Stimulated activated naive CD4-positive, alpha-beta T cell treated with Interleukin-2 at 50 U/mL for 16 hours (primary cell): ENCODE results near the gene TENT4B.
"Not testable (repeated sequence)": the region's sequence is repeated elsewhere in the genome, so short reads cannot be mapped to it uniquely, and the experiment has no call there.

Experiments used
- DNase-seq: peaks from one replicate; lab custom pipeline; 2025; lab: John Stamatoyannopoulos, UW

Gene TENT4B

DNA sequence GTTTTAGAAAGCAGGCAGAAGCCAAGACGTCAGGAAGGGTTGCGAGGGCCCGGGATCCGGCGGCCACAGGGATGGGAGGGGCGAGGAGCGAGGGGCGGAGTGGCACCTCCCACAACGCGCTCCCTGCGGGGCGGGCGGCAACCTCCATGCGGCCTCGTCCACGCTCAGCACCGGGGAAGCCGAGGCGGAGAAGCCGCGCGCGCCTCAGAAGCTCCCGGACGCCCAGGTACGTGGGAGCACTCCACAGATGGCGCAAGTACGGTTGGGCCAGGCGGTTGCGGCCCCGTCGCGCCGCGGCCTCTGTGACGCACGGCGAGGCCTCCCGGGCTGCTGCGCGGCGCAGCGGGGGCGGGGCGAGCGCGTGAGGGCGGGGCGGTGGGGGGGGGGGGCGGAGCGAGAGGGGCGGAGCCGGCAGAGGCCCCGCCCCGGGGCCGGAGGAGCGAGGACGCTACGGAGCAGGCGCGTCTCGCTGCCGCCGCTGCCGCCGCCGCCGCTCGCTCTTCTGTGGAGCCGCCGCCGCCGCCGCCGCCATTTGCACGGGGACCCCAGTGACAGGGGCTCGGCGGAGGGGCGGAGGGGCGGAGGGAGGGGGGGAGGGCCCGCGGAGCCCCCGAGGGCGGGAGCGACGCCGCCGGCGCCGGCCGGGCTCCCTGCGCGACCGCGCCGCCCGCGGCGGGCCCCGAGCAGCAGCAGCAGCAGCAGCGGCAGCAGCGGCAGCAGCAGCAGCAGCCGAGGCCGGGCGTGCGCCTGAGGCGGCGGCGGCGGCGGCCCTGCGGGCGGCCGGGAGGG is at the start of gene TENT4B:
TSS of gene TENT4B (plus strand) at position 500 of the 789 bp plus-strand sequence. CDS start 316 bp downstream, outside the sequence.
- peak; percentile 82 for DNase-seq

- no peak for DNase-seq
Measured at GRCh38 chr16:50103764-50104163, 49.3 kb upstream of the TENT4B start.

DNA sequence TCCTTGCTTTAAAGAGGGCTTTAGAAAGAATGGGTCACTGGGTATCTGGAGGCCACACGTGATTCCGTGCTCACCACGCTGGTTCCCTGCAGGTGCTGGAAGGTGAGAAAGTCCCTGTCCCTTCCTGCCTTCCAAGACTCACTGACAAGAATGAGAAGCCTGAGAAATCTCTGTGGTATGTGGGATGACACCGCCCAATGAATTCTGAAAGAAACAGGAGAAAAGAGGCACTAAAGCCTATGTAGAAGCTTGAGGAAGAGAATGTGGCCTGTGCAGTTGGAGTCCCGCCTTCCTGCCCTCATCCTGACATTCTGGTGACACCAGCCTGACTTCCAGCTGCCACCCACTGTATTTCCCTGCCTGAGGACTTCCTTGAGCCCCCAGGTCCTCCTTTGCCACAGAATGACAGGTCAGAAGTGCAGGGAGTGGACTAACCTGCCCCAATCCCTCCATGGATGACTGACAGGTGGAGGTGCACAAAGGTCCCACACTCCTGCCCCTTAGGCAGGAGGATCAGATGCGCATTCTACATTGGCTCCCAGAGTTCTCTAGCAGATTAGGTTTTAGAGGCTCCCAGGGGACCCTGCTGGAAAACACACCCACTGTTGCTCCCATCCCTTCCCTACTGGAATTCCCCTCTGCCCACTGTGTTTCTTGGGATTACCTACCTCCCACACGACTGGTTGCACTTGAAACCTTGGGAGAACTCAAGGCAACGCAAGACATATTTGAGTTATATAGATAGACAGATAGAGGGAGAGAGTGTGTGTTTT is 38.6 kb upstream of the TENT4B start:
- DNase-seq, result no peak

GRCh38 chr16:50120711-50121110 is 32.4 kb upstream of the TENT4B start:
- DNase-seq, result no peak

GRCh38 chr16:50121278-50121677 is 31.8 kb upstream of the TENT4B start:
- no peak for DNase-seq

DNA sequence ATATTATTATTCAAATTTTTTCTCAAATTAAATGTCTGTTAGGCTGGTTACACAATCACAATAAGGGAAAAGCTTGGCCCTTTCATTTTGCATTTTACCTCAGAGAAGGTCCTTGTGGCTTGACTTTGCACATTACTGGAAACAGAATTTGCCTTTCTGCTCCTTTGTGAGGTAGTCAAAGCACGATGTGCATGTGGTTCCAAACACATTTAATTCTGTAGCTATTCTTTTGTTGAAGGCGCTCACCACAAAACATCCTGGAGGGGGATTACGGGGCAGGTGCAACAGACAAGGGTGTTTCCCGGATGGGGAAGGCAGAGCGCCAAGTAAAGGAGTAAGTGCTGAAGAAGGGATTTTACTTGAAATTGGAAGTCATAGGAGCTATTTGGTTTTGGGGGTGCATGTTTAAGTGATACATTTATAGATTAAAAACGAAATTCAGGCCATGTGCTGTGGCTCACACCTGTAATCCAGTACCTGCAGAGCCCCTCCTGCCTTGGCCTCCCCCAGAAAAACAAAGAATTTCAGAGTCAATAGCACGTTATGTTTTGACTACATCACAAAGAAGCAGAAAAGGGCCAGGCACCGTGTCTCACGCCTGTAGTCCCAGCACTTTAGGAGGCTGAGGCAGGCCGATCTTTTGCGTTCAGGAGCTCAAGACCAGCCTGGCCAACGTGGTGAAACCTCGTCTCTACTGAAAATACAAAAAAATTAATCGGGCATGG is 31.2 kb upstream of the TENT4B start:
- no peak for DNase-seq

DNA sequence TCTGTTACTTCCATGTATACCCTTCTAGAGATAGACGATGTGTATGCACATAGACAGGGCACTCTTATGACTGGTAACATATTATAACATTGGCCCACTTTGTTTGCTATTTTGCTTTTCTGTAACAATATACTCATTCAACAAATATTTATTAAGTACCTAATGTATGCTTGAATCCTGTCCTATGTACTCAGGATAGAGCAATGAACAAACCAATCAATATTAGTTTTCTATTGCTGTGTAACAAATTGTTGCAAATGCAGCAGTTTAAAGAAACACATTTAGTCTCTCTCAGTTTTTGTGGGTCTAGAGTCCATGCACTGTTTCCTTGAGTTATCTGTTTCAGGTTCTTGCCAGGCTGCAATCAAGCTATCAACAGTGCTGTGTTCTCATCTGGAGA is 29.7 kb upstream of the TENT4B start:
- no peak for DNase-seq

- no peak for DNase-seq
Measured at GRCh38 chr16:50124769-50125168, 28.3 kb upstream of the TENT4B start.

- no peak for DNase-seq
Measured at GRCh38 chr16:50126183-50126582, 26.9 kb upstream of the TENT4B start.

- not testable (repeated sequence) for DNase-seq
Measured at GRCh38 chr16:50132571-50132970, 20.5 kb upstream of the TENT4B start.

DNA sequence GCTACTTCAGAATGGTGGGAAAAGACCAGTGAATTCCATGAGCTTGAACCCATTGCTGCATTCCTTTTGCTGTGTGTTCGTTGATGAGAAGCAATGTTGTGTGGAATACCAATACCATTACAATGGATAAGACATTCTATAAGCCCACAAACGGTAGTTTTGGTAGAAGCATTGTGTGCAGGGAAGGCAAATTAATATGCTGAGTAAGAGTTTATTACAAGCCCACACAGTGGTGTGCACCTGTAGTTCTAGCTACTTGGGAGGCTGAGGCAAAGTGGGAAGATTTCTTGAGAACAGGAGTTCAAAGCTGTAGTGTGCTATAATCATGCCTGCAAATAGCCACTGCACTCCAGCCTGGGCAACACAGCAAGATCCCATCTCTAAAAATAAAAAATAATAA is 19.9 kb upstream of the TENT4B start:
- no peak for DNase-seq

- no peak for DNase-seq
Measured at GRCh38 chr16:50136399-50136798, 16.7 kb upstream of the TENT4B start.

GRCh38 chr16:50137268-50137667 is 15.8 kb upstream of the TENT4B start:
- DNase-seq, result no peak

DNA sequence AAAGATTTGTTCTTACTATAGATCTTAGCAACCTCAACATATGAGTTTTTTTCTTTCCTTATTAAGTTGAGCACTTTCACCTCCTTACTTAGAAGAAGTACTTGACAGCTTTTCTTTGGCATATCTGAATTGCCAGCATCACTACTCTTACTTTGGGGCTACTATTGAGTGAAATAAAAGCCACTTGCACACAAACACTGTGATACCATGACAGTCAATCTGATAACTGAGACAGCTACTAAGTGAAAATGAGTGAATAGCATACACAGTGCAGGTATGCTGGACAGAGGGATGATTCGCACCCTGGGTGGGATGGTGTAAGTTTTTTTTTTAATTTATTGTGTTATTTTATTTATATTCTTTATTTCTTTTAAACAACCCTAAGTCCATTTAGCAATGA is 13.5 kb upstream of the TENT4B start:
- DNase-seq, result no peak

DNA sequence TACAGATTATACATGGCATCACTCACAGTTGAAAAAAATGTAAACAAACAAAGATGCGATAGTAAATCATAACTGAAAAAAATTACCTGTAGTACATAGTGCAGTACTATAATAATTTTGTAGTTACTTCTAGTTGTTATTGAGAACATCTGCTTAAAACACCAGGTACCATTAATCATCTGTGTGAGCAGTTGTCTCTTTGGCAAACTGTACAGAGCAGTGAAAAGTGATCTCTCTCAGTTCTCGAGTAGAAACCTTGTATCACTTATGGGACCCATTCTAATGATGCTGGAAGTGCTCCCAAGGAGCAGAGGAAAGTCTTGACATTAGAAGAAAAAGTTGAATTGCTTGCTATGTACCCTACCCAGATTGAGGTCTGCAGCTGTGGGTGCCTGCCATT is 8.9 kb upstream of the TENT4B start:
- DNase-seq, result no peak

- no peak for DNase-seq
Measured at GRCh38 chr16:50146479-50147435, 6.3 kb upstream of the TENT4B start.

DNA sequence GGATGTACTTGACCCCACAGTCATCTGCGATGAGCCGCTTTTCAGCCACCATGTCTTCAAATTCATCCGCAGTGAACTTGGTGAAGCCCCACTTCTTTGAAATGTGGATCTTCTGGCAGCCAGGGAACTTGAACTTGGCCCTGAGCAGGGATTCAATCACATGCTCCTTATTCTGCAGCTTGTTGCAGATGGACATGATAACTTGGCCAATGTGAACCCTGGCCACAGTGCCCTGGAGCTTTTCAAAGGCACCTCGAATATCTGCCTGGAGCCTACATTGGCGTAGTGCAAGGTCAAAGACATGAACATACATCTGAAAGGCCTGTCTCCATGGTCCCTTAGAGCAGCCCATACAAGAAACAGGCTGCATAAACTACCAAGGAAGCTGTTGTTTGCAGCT is 1.8 kb upstream of the TENT4B start:
- no peak for DNase-seq

GRCh38 chr16:50151756-50152155 is 1.4 kb upstream of the TENT4B start:
- no peak for DNase-seq

GRCh38 chr16:50152351-50152806 is 727 bp upstream of the TENT4B start:
- DNase-seq, result peak; percentile 70

DNA sequence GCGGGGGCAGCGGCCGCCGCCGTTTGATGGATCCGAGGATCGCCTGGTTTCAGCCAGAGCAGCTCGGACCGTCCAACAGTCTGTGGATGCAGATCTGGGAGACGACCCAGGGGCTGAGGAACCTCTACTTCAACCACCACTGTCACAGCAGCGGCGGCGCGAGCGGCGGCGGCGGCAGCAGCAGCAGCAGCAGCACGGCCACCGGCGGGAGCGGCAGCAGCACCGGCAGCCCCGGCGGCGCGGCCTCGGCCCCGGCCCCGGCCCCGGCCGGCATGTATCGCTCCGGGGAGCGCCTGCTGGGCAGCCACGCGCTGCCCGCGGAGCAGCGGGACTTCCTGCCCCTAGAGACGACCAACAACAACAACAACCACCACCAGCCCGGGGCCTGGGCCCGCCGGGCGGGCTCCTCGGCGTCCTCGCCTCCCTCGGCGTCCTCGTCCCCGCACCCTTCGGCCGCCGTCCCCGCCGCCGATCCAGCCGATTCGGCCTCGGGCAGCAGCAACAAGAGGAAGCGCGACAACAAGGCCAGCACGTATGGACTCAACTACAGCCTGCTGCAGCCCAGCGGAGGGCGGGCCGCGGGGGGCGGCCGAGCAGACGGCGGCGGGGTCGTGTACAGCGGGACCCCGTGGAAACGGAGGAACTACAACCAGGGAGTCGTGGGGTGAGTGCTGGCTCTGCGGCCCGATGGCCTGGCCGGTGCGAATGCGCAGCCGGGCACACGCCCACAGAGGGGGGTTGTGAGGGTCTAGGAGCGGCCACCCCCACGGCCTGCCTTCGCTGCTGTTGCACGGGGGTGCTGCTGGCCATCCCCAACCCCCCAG is 702 bp downstream of the TENT4B start:
- peak; percentile 38 for DNase-seq
